DND-41 (cell line): ENCODE measurements around the gene COL4A1.

Source experiments
- ATAC-seq: fragments of 200-7000 bp; cut with Tn5 transposase; 3 replicates; pipeline ENCODE4 v1.9.1; 2021; ENCODE audit warnings: low read depth; ENCODE audit not compliant: insufficient read depth
- DNase-seq: peaks from one replicate; pipeline ENCODE4 v3.0.0-alpha.2; 2020
- H2AFZ ChIP-seq: 2 replicates; pipeline ENCODE4 v1.6.0; 2012; ENCODE audit warnings: low read depth, low read length
- H3K27ac ChIP-seq: 2 replicates; pipeline ENCODE4 v1.5.1; 2012; ENCODE audit warnings: low read length, inconsistent platforms
- H3K27me3 ChIP-seq: fragments of 200-600 bp; sonication (generic); 2 replicates; pipeline ENCODE4 v1.6.0; 2012; ENCODE audit warnings: low read length, mild to moderate bottlenecking, inconsistent platforms; ENCODE audit not compliant: insufficient read depth, poor library complexity
- H3K36me3 ChIP-seq: 2 replicates; pipeline ENCODE4 v1.5.1; 2012; ENCODE audit warnings: low read length, inconsistent platforms; ENCODE audit not compliant: insufficient read depth
- H3K4me1 ChIP-seq: 2 replicates; pipeline ENCODE4 v1.5.1; 2012; ENCODE audit warnings: mild to moderate bottlenecking, low read length; ENCODE audit not compliant: insufficient read depth
- H3K4me2 ChIP-seq: 2 replicates; pipeline ENCODE4 v1.6.0; 2012; ENCODE audit warnings: mild to moderate bottlenecking, moderate library complexity, low read length, inconsistent platforms; ENCODE audit not compliant: insufficient read depth
- H3K4me3 ChIP-seq, 2 experiments: fragments of 200-600 bp in 1 of 2; shearing (Covaris generic) in 1 of 2; 2 replicates each; pipeline ENCODE4 v1.5.1; 2012 to 2016; ENCODE audit warnings: inconsistent platforms in 2 of 2, low read length in 2 of 2, mild to moderate bottlenecking in 2 of 2, low read depth in 1 of 2, moderate library complexity in 1 of 2
- H3K79me2 ChIP-seq: 2 replicates; pipeline ENCODE4 v1.6.0; 2012; ENCODE audit warnings: low read length, inconsistent platforms; ENCODE audit not compliant: insufficient read depth
- H3K9ac ChIP-seq: 2 replicates; pipeline ENCODE4 v1.6.0; 2012; ENCODE audit warnings: low read depth, mild to moderate bottlenecking, inconsistent platforms, low read length, moderate library complexity
- H3K9me3 ChIP-seq: 2 replicates; pipeline ENCODE4 v1.5.1; 2012; ENCODE audit warnings: low read length, moderate library complexity, mild to moderate bottlenecking, inconsistent platforms; ENCODE audit not compliant: insufficient read depth, severe bottlenecking
- H4K20me1 ChIP-seq: 2 replicates; pipeline ENCODE4 v1.6.0; 2012; ENCODE audit warnings: low read length; ENCODE audit not compliant: insufficient read depth
- CTCF ChIP-seq: IDR thresholded peaks from 2 replicates; pipeline ENCODE4 v1.5.1; 2012; ENCODE audit warnings: borderline replicate concordance, low read length, moderate library complexity, mild to moderate bottlenecking; ENCODE audit not compliant: poor library complexity, severe bottlenecking; ENCODE audit errors: extremely low read depth
- EZH2 ChIP-seq: IDR thresholded peaks from 3 replicates; pipeline ENCODE4 v1.6.1; 2012; ENCODE audit warnings: borderline replicate concordance, low read depth, mild to moderate bottlenecking, moderate library complexity, low read length, inconsistent platforms; ENCODE audit not compliant: severe bottlenecking

COL4A1 gene

GRCh38 chr13:110232756-110233155 is 74.2 kb downstream of the COL4A1 start:
- Histone ChIP-seq H3K36me3 (no peaks in the 10 kb centered on the region), H3K4me2 (no peak overlapping the region), H3K9ac (no peak overlapping the region), H3K4me1 (no peaks in the 10 kb centered on the region), H3K27ac (no peak overlapping the region), H2AFZ (no peak overlapping the region), H3K4me3 (no peak overlapping the region), H3K27me3 (peaks cover 54% of the 10 kb centered on the region), H4K20me1 (peaks cover 8% of the 10 kb centered on the region; the same call in 1 of the 2 replicates), H3K9me3 (no peaks in the 10 kb centered on the region), H3K79me2 (no peaks in the 10 kb centered on the region)
- DNase-seq (no peak), ATAC-seq (no peak)
- TF ChIP-seq CTCF (no peak), EZH2 (no peak)

- H3K4me3 ChIP-seq = no peak overlapping the region
- DNase-seq = no peak
- H3K9ac ChIP-seq = no peak overlapping the region
- no peak for TF ChIP-seq CTCF
- no peak for TF ChIP-seq EZH2
- H3K27me3 ChIP-seq = peaks cover 48% of the 10 kb centered on the region
- ATAC-seq = no peak
- no peaks in the 10 kb centered on the region for H3K36me3 ChIP-seq
- H3K27ac ChIP-seq = no peak overlapping the region
- no peaks in the 10 kb centered on the region for H3K79me2 ChIP-seq
- peaks cover 8% of the 10 kb centered on the region; the same call in 1 of the 2 replicates for H4K20me1 ChIP-seq
- H3K4me1 ChIP-seq = no peaks in the 10 kb centered on the region
- no peak overlapping the region for H3K4me2 ChIP-seq
- no peak overlapping the region for H2AFZ ChIP-seq
- no peaks in the 10 kb centered on the region for H3K9me3 ChIP-seq
Observed at GRCh38 chr13:110232142-110232541, 74.8 kb downstream of the COL4A1 start.

- TF ChIP-seq CTCF (no peak), EZH2 (no peak)
- Histone ChIP-seq H3K27me3 (peaks cover 41% of the 10 kb centered on the region), H3K36me3 (no peaks in the 10 kb centered on the region), H3K9ac (no peak overlapping the region), H2AFZ (no peak overlapping the region), H3K27ac (no peak overlapping the region), H3K4me1 (no peaks in the 10 kb centered on the region), H3K9me3 (no peaks in the 10 kb centered on the region), H3K4me2 (no peak overlapping the region), H4K20me1 (0 out of 2 replicates have a peak, but pooled peaks cover 4% of the 10 kb centered on the region), H3K79me2 (no peaks in the 10 kb centered on the region), H3K4me3 (no peak overlapping the region)
- ATAC-seq = no peak
- DNase-seq = no peak
Observed at GRCh38 chr13:110231348-110232047, 75.5 kb downstream of the COL4A1 start.
